ENCODE results near the gene MACROD2. TPM values are rescaled to one million over a fixed set of nuclear protein-coding genes. Genes with fewer than 3 reads are reported as not detected.

The MACROD2 gene
- total RNA-seq, 1 experiment from 2014 or later: 3.7 TPM

DNA sequence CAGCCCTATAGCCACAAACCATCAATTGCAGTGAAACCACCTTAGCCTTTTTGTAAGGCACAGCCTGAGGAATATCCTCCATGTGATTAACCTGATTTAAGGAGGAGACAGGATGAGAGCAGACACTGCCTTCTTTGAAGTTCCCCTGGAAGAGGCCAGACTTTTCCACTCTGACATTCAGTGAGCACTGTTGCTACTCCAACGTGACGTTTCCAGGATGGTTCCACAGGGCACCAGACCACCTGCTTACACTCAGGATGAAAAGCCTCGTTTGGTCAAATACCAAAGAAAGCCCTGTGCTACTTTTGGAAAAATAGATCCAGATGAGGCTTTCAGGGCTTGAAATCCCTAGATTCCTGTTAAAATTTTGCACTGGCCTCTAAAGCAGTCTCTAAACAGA lies 1444.2 kb downstream of the MACROD2 start:
- Histone ChIP-seq H3K4me3 (replicated peaks in 1 of 2; ENCODE audit: low read depth in 1 of 2, low read length in 2 of 2) (no peak overlapping the region), H3K9me2 (ENCODE audit: insufficient read depth) (no peaks in the 10 kb centered on the region), H3K27ac (ENCODE audit: low read depth, low read length) (no peak overlapping the region), H3K36me3 (ENCODE audit: control insufficient read depth in 1 of 2, insufficient read depth in 2 of 2, low read length in 2 of 2) (no peaks in the 10 kb centered on the region), H3K27me3 (ENCODE audit: insufficient read depth, low read length) (no peaks in the 10 kb centered on the region), H3K79me2 (ENCODE audit: insufficient read depth, low read length) (no peaks in the 10 kb centered on the region), H2AFZ (ENCODE audit: low read depth, low read length, poor library complexity, severe bottlenecking) (no peak overlapping the region), H3K4me1 (ENCODE audit: control insufficient read depth in 1 of 2, insufficient read depth in 2 of 2, low read length in 2 of 2) (no peaks in the 10 kb centered on the region), H3K9ac (ENCODE audit: low read length) (no peak overlapping the region), H3K9me3 (ENCODE audit: control insufficient read depth in 1 of 2, insufficient read depth in 1 of 2, low read depth in 1 of 2, low read length in 2 of 2) (peaks cover 12 to 17% of the 10 kb centered on the region in 2 experiments; a peak in 2 of 4 replicates), H4K20me1 (ENCODE audit: insufficient read depth) (no peaks in the 10 kb centered on the region), H3K4me2 (ENCODE audit: low read length) (no peak overlapping the region)
- RAD21 ChIA-PET (ENCODE audit: low non-redundant PET in 1 of 2, low total read pairs in 2 of 2, uncharacterized antibody in 2 of 2, unreplicated experiment in 2 of 2): no interaction called here
- intact Hi-C loops (cut with micrococcal nuclease): no loop called here
- DNase-seq (ENCODE audit: low read depth, low spot score): no peak
- CTCF ChIA-PET: no interaction called here
- no TSS peak for BruUV-seq (replicated peaks)
- no peak for TF ChIP-seq SP1 (IDR thresholded peaks at IDR 0.05; ENCODE audit: low read depth)
- no peak for TF ChIP-seq JUND (IDR thresholded peaks at IDR 0.05)
- TF ChIP-seq SIN3A (IDR thresholded peaks at IDR 0.05; ENCODE audit: low read depth): no peak
- ATAC-seq: no peak
- POLR2A ChIA-PET: no interaction called here

DNA sequence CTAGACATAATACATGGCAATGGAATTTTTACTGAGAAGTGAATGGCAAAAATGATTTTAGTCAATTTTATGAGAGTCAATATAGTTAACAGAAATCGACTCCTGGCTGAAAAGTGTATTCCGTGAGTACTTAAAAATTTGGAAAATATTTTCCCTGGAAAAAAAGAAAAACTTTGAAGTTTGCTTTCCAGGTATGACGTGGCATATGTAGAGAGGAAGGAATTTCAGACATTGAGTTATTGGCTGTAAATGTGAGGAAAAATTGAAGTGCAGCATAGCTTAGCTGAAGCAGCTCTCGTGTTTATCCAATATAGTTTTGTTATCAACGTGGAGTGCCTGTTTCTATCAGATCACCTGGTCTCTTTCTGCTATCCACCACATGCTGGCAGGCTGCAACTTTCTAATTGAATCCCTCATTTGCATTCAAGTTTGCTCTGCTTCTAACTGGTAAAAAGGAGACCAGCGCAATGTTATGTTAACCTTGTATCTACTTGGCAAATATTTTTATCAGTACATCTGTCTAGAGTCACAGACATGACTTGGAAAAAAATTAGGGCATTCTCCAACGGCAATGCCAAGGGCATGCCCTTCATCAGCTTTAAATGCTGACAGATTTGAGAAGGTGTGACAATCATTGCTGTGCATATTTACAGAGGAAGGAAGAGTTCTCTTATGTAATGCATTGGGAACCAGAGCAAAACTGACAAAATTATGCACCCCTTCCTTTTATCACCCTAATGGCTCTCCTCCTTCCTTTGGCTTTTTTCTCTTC lies 1444.9 kb downstream of the MACROD2 start:
- H3K4me2 ChIP-seq (ENCODE audit: low read length): no peak overlapping the region
- intact Hi-C loops (cut with micrococcal nuclease): no loop called here

More for the DNA sequence above, 1444.9 kb downstream of the MACROD2 start:
- DNase-seq (ENCODE audit: low read depth, low spot score): no peak
- BruUV-seq (replicated peaks): no TSS peak
- Histone ChIP-seq H3K9me3 (ENCODE audit: control insufficient read depth in 1 of 2, insufficient read depth in 1 of 2, low read depth in 1 of 2, low read length in 2 of 2) (peaks cover 12 to 17% of the 10 kb centered on the region in 2 experiments; a peak in 2 of 4 replicates), H3K4me1 (ENCODE audit: control insufficient read depth in 1 of 2, insufficient read depth in 2 of 2, low read length in 2 of 2) (no peaks in the 10 kb centered on the region), H3K79me2 (ENCODE audit: insufficient read depth, low read length) (no peaks in the 10 kb centered on the region), H3K9ac (ENCODE audit: low read length) (no peak overlapping the region), H3K27ac (ENCODE audit: low read depth, low read length) (no peak overlapping the region), H3K27me3 (ENCODE audit: insufficient read depth, low read length) (no peaks in the 10 kb centered on the region), H3K36me3 (ENCODE audit: control insufficient read depth in 1 of 2, insufficient read depth in 2 of 2, low read length in 2 of 2) (no peaks in the 10 kb centered on the region), H4K20me1 (ENCODE audit: insufficient read depth) (no peaks in the 10 kb centered on the region), H3K4me3 (replicated peaks in 1 of 2; ENCODE audit: low read depth in 1 of 2, low read length in 2 of 2) (no peak overlapping the region), H2AFZ (ENCODE audit: low read depth, low read length, poor library complexity, severe bottlenecking) (no peak overlapping the region), H3K9me2 (ENCODE audit: insufficient read depth) (no peaks in the 10 kb centered on the region)
- ChIA-PET RAD21 (ENCODE audit: low non-redundant PET in 1 of 2, low total read pairs in 2 of 2, uncharacterized antibody in 2 of 2, unreplicated experiment in 2 of 2) (no interaction called here), POLR2A (no interaction called here), CTCF (no interaction called here)
- no peak for ATAC-seq
- no peak for TF ChIP-seq POLR2A (IDR thresholded peaks at IDR 0.05; ENCODE audit: borderline replicate concordance, extremely low read depth, insufficient read depth, insufficient read length)
- no peak for TF ChIP-seq EGR1 (IDR thresholded peaks at IDR 0.05; ENCODE audit: low read depth)
- TF ChIP-seq CBX3 (IDR thresholded peaks at IDR 0.05; ENCODE audit: low read depth): no peak
- TF ChIP-seq JUND (IDR thresholded peaks at IDR 0.05): no peak
- no peak for TF ChIP-seq POLR2AphosphoS5 (IDR thresholded peaks at IDR 0.05; ENCODE audit: low read depth, low read length)
- no peak for TF ChIP-seq ELF1 (IDR thresholded peaks at IDR 0.05; ENCODE audit: borderline replicate concordance, low read depth)
- TF ChIP-seq, protein P1, sequence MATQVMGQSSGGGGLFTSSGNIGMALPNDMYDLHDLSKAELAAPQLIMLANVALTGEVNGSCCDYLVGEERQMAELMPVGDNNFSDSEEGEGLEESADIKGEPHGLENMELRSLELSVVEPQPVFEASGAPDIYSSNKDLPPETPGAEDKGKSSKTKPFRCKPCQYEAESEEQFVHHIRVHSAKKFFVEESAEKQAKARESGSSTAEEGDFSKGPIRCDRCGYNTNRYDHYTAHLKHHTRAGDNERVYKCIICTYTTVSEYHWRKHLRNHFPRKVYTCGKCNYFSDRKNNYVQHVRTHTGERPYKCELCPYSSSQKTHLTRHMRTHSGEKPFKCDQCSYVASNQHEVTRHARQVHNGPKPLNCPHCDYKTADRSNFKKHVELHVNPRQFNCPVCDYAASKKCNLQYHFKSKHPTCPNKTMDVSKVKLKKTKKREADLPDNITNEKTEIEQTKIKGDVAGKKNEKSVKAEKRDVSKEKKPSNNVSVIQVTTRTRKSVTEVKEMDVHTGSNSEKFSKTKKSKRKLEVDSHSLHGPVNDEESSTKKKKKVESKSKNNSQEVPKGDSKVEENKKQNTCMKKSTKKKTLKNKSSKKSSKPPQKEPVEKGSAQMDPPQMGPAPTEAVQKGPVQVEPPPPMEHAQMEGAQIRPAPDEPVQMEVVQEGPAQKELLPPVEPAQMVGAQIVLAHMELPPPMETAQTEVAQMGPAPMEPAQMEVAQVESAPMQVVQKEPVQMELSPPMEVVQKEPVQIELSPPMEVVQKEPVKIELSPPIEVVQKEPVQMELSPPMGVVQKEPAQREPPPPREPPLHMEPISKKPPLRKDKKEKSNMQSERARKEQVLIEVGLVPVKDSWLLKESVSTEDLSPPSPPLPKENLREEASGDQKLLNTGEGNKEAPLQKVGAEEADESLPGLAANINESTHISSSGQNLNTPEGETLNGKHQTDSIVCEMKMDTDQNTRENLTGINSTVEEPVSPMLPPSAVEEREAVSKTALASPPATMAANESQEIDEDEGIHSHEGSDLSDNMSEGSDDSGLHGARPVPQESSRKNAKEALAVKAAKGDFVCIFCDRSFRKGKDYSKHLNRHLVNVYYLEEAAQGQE (IDR thresholded peaks at IDR 0.05; ENCODE audit: low read depth): no peak
- TF ChIP-seq, protein P2, sequence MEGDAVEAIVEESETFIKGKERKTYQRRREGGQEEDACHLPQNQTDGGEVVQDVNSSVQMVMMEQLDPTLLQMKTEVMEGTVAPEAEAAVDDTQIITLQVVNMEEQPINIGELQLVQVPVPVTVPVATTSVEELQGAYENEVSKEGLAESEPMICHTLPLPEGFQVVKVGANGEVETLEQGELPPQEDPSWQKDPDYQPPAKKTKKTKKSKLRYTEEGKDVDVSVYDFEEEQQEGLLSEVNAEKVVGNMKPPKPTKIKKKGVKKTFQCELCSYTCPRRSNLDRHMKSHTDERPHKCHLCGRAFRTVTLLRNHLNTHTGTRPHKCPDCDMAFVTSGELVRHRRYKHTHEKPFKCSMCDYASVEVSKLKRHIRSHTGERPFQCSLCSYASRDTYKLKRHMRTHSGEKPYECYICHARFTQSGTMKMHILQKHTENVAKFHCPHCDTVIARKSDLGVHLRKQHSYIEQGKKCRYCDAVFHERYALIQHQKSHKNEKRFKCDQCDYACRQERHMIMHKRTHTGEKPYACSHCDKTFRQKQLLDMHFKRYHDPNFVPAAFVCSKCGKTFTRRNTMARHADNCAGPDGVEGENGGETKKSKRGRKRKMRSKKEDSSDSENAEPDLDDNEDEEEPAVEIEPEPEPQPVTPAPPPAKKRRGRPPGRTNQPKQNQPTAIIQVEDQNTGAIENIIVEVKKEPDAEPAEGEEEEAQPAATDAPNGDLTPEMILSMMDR (IDR thresholded peaks at IDR 0.05 in 2 of 3, conservative IDR thresholded peaks at IDR 0.05 in 1 of 3; ENCODE audit: borderline replicate concordance in 1 of 3, insufficient read depth in 1 of 3, low read depth in 2 of 3, low read length in 2 of 3): no peak
- no peak for TF ChIP-seq RAD21 (IDR thresholded peaks at IDR 0.05; ENCODE audit: low read depth)
- TF ChIP-seq ZNF274 (IDR thresholded peaks at IDR 0.05; ENCODE audit: low read depth, low read length): no peak
- no peak for TF ChIP-seq FOSL1 (IDR thresholded peaks at IDR 0.05; ENCODE audit: low read depth)

All from HCT116 (cell line).